IPS-NIHi7 (cell line): Measurements from ENCODE around the gene PRR20G.

Experiments
- DNase-seq: peaks from one replicate; pipeline ENCODE4 v3.0.0; 2012; ENCODE audit warnings: mixed read lengths; ENCODE audit errors: extremely low spot score

Gene PRR20G

DNA sequence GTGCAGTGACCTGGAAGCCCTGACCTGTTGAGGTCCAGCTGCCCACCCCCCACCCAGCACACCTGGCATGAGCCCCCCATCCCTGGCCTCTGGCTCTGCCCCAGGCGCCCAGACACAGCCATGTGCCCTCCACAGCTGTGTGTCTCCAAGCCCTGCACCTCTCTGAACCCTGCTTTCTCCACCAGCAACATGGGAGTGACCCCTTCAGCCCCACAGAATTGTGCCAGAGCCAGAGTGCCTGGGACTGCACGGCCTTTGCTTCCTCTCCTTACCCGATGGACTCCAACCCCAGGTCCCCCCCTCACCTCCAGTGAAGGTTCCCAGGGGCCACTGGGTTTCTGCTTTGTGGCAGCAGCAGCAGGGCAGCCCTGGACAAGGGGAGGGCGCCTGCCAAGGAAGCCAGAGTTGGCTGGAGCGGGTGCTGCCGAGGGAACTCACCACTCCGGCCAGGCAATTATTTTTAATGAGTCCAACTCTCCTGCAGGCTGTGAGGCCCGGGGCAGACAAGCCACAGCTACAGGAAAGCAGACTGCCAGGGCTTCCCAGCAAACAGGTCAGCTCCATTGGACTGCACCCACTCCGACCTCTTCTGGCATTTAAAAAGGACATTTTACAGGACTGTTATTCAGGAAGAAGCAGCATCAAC is 24.1 kb downstream of the PRR20G start:
- DNase-seq, result no peak

GRCh38 chr3:127263037-127263436 is 24.8 kb downstream of the PRR20G start:
- no peak for DNase-seq

DNA sequence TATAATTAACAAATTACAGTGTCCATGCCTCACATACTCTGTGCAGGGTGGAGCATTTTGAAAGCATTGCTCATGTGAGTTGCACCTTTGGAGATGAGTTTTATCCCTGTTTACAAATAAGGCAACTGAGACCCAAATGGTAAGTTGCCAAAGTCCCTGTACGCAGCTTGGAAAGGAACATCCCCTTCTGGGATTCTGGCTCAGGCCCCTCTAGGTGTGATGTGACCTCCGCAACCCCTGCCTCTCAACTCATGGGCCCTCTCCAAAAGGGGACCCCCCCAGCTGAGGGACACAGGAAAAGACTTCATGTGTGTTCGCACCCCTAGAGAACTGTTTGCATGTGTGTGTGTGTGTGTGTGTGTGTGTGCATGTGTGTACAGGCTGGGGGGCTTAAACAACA is 25.3 kb downstream of the PRR20G start:
- DNase-seq, result no peak

GRCh38 chr3:127261925-127262324 is 25.9 kb downstream of the PRR20G start:
- DNase-seq, result no peak

- DNase-seq, result no peak
Measured at GRCh38 chr3:127260826-127261555, 26.9 kb downstream of the PRR20G start.

- DNase-seq, result no peak
Measured at GRCh38 chr3:127260416-127260815, 27.4 kb downstream of the PRR20G start.

GRCh38 chr3:127259882-127260281 is 28.0 kb downstream of the PRR20G start:
- DNase-seq, result no peak

DNA sequence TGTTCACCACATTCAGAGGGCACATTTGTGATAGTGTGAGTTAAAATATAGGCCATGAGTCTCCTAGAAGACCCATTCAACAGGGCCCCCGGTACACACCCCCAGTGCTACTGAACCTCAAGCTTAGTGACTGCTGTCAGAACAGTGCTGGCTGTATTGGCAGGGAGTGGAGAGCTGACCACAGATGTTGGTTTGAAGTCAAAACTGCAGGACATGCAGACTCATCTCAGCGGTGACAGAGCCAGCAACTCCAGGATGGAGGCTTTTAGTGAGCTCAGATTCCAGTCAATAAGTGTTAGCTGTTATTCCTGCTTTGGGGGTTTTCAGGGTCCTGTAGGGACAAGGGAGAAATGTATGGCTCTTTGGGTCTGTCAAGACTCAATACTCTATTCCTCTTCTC is 29.1 kb downstream of the PRR20G start:
- no peak for DNase-seq

DNA sequence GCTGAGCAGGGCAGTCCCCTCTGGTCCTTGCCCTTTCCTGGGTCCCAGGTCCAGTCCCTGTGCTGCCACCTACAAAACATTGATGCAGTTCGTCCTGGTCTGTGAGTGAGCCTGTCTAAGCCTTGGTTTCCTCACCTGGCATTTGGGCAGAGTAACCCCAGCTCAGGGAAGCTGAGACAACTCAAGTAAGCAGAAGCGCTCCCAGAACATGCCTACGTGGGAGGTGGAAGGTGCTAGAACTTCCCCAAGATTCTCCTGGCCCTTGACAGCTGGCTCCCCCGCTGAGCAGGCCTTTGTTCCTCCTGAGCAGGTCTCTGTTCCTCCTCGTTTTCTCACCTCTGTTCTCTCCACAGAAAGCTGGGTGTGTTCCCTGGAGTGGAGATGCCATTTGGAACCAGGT is 30.5 kb downstream of the PRR20G start:
- DNase-seq, result no peak

DNA sequence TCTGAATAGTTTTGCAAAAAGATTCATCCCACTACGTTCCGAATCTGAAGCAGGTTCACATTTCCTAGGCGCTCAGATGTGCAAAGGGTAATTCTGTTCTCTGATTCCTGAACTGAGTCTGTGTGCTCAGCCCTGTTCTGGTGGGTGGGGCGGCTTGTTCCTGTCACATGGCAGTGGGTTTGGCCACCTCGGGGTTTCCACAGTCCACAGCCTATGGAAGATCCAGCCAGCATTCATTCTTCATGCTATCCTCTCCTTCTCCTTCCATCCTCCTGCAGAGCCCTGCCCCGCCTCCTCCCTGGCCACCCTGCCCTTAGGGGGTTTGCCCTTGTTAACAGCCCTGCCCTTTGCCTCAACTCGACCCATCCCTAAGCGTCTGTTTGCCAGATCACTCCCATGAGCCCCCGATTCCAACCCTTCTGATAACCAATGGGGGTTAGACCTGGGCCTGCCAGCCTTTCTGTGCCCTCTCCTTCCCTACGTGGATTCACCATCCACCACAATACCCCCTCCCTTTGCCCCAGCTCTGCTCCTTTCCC is 31.0 kb downstream of the PRR20G start:
- DNase-seq, result no peak

GRCh38 chr3:127256138-127256537 is 31.7 kb downstream of the PRR20G start:
- DNase-seq, result no peak

GRCh38 chr3:127255516-127255915 is 32.3 kb downstream of the PRR20G start:
- DNase-seq, result no peak

- DNase-seq, result no peak
Measured at GRCh38 chr3:127254730-127255129, 33.1 kb downstream of the PRR20G start.

GRCh38 chr3:127254033-127254644 is 33.7 kb downstream of the PRR20G start:
- no peak for DNase-seq

- DNase-seq, result no peak
Measured at GRCh38 chr3:127253491-127253890, 34.4 kb downstream of the PRR20G start.

DNA sequence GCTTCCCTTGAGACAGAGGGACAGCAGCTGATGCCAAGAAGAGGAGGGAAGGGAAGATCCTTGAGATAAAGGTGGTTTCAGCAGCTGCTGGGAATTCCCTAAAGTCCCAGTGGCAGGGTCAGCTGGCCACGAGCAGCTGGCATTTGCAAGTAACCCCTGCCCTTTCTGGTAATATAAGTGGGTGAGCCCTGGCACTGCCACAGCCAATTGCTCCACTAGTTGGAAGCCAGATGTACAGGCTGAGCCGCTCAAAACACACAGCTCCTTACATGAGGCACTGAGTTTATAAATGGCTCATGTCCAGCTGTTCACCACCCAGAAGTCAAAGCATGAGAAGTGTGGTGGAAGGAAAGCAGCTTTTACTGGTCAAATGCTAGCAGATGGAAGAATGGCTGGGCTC is 35.4 kb downstream of the PRR20G start:
- DNase-seq, result no peak

DNA sequence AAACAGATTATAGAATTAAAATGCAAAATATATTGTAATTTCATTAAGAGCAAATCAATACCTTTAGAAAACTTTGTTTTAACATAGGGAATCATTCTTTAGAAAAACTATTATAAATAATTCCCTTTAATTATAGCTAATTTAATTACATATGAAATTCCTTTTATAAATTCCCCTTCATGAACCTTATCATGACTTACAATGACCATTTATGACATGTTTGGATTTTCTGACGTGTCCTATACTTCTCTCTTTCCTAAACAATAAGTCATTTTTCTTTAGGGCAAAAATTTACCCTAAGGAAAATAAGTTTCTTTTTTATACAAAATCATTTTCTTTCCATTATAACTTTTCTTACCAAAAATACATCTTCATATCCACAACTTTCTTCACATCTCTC is 37.8 kb downstream of the PRR20G start:
- no peak for DNase-seq

- DNase-seq, result no peak
Measured at GRCh38 chr3:127247292-127247691, 40.6 kb downstream of the PRR20G start.

GRCh38 chr3:127238602-127239001 is 49.2 kb downstream of the PRR20G start:
- DNase-seq, result no peak

DNA sequence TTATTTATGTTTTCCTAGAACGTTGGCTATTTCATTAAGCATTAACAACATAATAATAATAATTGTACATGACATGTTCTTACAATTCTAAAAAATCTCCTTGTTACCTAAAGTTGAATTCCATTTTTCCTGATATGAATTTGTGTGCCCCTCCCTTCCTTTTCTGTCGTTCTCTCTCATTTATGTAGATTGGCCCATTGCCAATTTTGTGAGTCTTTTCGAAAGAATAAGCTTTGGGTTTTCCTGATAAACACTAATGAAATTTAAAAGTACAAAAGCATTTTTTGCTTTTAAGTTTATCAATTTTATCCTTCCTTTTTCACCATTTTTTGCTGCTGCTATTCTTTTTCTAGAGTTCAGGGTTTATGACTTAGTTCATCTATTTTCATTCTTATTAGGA is 50.0 kb downstream of the PRR20G start:
- no peak for DNase-seq

DNA sequence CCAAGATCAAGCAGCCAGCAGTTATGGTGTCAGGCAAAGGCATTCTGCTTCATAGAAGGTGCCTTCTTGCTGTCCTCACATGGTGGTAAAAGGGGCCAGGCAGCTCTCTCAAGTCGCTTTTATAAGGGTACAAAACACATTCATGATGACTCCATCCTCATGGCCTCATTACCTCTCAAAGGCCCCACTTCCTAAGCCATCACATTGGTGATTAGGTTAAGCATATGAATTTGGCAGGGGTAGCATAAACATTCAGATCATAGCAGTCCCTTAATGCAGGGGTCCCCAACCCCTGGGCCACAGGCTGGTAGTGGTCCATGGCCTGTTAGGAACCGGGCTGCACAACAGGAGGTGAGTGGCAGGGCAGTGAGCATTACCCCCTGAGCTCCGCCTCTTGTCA is 52.1 kb downstream of the PRR20G start:
- no peak for DNase-seq

GRCh38 chr3:127234778-127235177 is 53.1 kb downstream of the PRR20G start:
- DNase-seq, result no peak
